ENCODE data around the gene KCNIP1.

The KCNIP1 gene

DNA sequence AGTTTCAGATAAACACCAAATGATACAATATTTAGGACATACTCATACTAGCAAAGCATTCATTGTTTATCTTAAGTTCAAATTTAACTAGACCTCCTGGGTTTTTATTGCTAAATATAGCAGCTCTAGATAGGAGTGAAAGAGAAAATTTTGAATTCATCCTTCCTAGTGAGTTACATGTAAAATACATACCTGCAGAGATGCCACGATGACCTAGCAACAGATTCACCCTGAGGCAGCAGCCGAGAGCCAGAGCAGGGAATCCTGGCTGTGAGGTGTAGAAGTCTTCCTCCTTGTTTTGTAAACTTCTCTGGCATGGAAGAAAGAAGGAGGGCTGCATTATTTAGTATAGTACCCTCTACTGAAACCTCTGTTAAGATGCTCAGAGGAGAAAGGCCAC lies 253.8 kb downstream of the KCNIP1 start:
- H3K79me2 ChIP-seq (ENCODE audit: control insufficient read depth, insufficient read depth, low read length, poor library complexity) = peaks cover 2% of the 10 kb centered on the region
- H3K18ac ChIP-seq (ENCODE audit: low read length) = no peak overlapping the region
- H4K12ac ChIP-seq (ENCODE audit: low read depth, low read length) = no peak overlapping the region
- peak overlapping the region; percentile 67 for H4K8ac ChIP-seq (ENCODE audit: low read depth, low read length)
- peak overlapping the region; percentile 51 for H3K4ac ChIP-seq (ENCODE audit: low read depth, low read length)
- H2BK12ac ChIP-seq (ENCODE audit: low read length) = peak overlapping the region; percentile 82
- H4K91ac ChIP-seq (ENCODE audit: low read depth, low read length) = peak overlapping the region; percentile 87
- H3K27me3 ChIP-seq (ENCODE audit: insufficient read depth, low read length) = no peaks in the 10 kb centered on the region
- H2AFZ ChIP-seq (ENCODE audit: insufficient read depth, low read length, poor library complexity) = no peak overlapping the region
- no peak overlapping the region for H3K4me2 ChIP-seq (ENCODE audit: low read length)
- H3K4me3 ChIP-seq (ENCODE audit: low read depth, low read length) = no peak overlapping the region
- peak overlapping the region; percentile 85 for H3K27ac ChIP-seq (ENCODE audit: low read depth, low read length)
- peak overlapping the region; percentile 88 for H2BK5ac ChIP-seq (ENCODE audit: low read depth, low read length, poor library complexity)
- no peaks in the 10 kb centered on the region for H3K9me3 ChIP-seq (ENCODE audit: insufficient read depth, low read depth, low read length)
- peak overlapping the region; percentile 26 for H2AK5ac ChIP-seq (ENCODE audit: low read length)
- peaks cover 32 to 35% of the 10 kb centered on the region in 2 experiments for H3K4me1 ChIP-seq (ENCODE audit: control insufficient read depth in 1 of 2, insufficient read depth in 2 of 2, low read length in 2 of 2)
- peak; percentile 84 to 91 for DNase-seq
- no CpG with 5 or more reads among the region's 2 CpGs for WGBS (ENCODE audit: extremely low coverage, insufficient coverage, insufficient read length)
- H3K9ac ChIP-seq (ENCODE audit: low read length) = no peak overlapping the region
- peak overlapping the region; percentile 82 for H2BK120ac ChIP-seq (ENCODE audit: insufficient read depth, low read length, poor library complexity)
- H3K79me1 ChIP-seq (ENCODE audit: low read length) = peaks cover 48% of the 10 kb centered on the region
- H3K14ac ChIP-seq (ENCODE audit: low read length) = peak overlapping the region; percentile 75
- no peak overlapping the region for H3K23ac ChIP-seq (ENCODE audit: low read length)
- H3K36me3 ChIP-seq (ENCODE audit: control insufficient read depth in 1 of 2, insufficient read depth in 2 of 2, low read length in 2 of 2) = no peaks in the 10 kb centered on the region

- Histone ChIP-seq H3K18ac (ENCODE audit: low read length) (no peak overlapping the region), H3K9me3 (ENCODE audit: insufficient read depth, low read depth, low read length) (no peaks in the 10 kb centered on the region), H2BK120ac (ENCODE audit: insufficient read depth, low read length, poor library complexity) (no peak overlapping the region), H3K36me3 (ENCODE audit: control insufficient read depth in 1 of 2, insufficient read depth in 2 of 2, low read length in 2 of 2) (no peaks in the 10 kb centered on the region), H3K4me3 (ENCODE audit: low read depth, low read length) (no peak overlapping the region), H2AK5ac (ENCODE audit: low read length) (no peak overlapping the region), H4K91ac (ENCODE audit: low read depth, low read length) (peak overlapping the region; percentile 87), H3K27me3 (ENCODE audit: insufficient read depth, low read length) (no peaks in the 10 kb centered on the region), H3K4me1 (ENCODE audit: control insufficient read depth in 1 of 2, insufficient read depth in 2 of 2, low read length in 2 of 2) (peaks cover 30 to 33% of the 10 kb centered on the region in 2 experiments), H3K14ac (ENCODE audit: low read length) (no peak overlapping the region), H4K8ac (ENCODE audit: low read depth, low read length) (no peak overlapping the region), H2AFZ (ENCODE audit: insufficient read depth, low read length, poor library complexity) (no peak overlapping the region), H3K9ac (ENCODE audit: low read length) (no peak overlapping the region), H4K12ac (ENCODE audit: low read depth, low read length) (no peak overlapping the region), H3K27ac (ENCODE audit: low read depth, low read length) (peak overlapping the region; percentile 85), H3K79me2 (ENCODE audit: control insufficient read depth, insufficient read depth, low read length, poor library complexity) (peaks cover 2% of the 10 kb centered on the region), H3K4me2 (ENCODE audit: low read length) (no peak overlapping the region), H3K23ac (ENCODE audit: low read length) (no peak overlapping the region), H3K79me1 (ENCODE audit: low read length) (peaks cover 45% of the 10 kb centered on the region), H2BK12ac (ENCODE audit: low read length) (no peak overlapping the region), H3K4ac (ENCODE audit: low read depth, low read length) (no peak overlapping the region), H2BK5ac (ENCODE audit: low read depth, low read length, poor library complexity) (peak overlapping the region; percentile 88)
- no peak for DNase-seq
- WGBS (ENCODE audit: extremely low coverage, insufficient coverage, insufficient read length) = no CpG with 5 or more reads among the region's 3 CpGs
Observed at GRCh38 chr5:170758481-170758880, 254.7 kb downstream of the KCNIP1 start.

- WGBS (ENCODE audit: extremely low coverage, insufficient coverage, insufficient read length) = no CpG with 5 or more reads among the region's 9 CpGs
- Histone ChIP-seq H3K79me2 (ENCODE audit: control insufficient read depth, insufficient read depth, low read length, poor library complexity) (peaks cover 2% of the 10 kb centered on the region), H3K4me3 (ENCODE audit: low read depth, low read length) (no peak overlapping the region), H4K8ac (ENCODE audit: low read depth, low read length) (no peak overlapping the region), H3K4me2 (ENCODE audit: low read length) (no peak overlapping the region), H3K36me3 (ENCODE audit: control insufficient read depth in 1 of 2, insufficient read depth in 2 of 2, low read length in 2 of 2) (no peaks in the 10 kb centered on the region), H3K9me3 (ENCODE audit: insufficient read depth, low read depth, low read length) (no peaks in the 10 kb centered on the region), H3K9ac (ENCODE audit: low read length) (no peak overlapping the region), H2BK12ac (ENCODE audit: low read length) (peak overlapping the region; percentile 93), H2AFZ (ENCODE audit: insufficient read depth, low read length, poor library complexity) (no peak overlapping the region), H3K79me1 (ENCODE audit: low read length) (peaks cover 40% of the 10 kb centered on the region), H3K27ac (ENCODE audit: low read depth, low read length) (no peak overlapping the region), H4K91ac (ENCODE audit: low read depth, low read length) (peak overlapping the region; percentile 67), H3K4me1 (ENCODE audit: control insufficient read depth in 1 of 2, insufficient read depth in 2 of 2, low read length in 2 of 2) (peaks cover 30 to 33% of the 10 kb centered on the region in 2 experiments), H3K14ac (ENCODE audit: low read length) (peak overlapping the region; percentile 56), H3K4ac (ENCODE audit: low read depth, low read length) (peak overlapping the region; percentile 12), H3K27me3 (ENCODE audit: insufficient read depth, low read length) (no peaks in the 10 kb centered on the region), H2AK5ac (ENCODE audit: low read length) (peak overlapping the region; percentile 72), H3K18ac (ENCODE audit: low read length) (peak overlapping the region; percentile 67), H3K23ac (ENCODE audit: low read length) (no peak overlapping the region), H2BK120ac (ENCODE audit: insufficient read depth, low read length, poor library complexity) (peak overlapping the region; percentile 86), H4K12ac (ENCODE audit: low read depth, low read length) (no peak overlapping the region), H2BK5ac (ENCODE audit: low read depth, low read length, poor library complexity) (peak overlapping the region; percentile 7)
- DNase-seq = no peak
Observed at GRCh38 chr5:170760113-170760512, 256.3 kb downstream of the KCNIP1 start.

GRCh38 chr5:170761048-170761707 lies 257.4 kb downstream of the KCNIP1 start:
- Histone ChIP-seq H3K9ac (ENCODE audit: low read length) (no peak overlapping the region), H4K12ac (ENCODE audit: low read depth, low read length) (no peak overlapping the region), H3K4me3 (ENCODE audit: low read depth, low read length) (no peak overlapping the region), H4K91ac (ENCODE audit: low read depth, low read length) (peak overlapping the region; percentile 78), H3K23ac (ENCODE audit: low read length) (no peak overlapping the region), H3K4me1 (ENCODE audit: control insufficient read depth in 1 of 2, insufficient read depth in 2 of 2, low read length in 2 of 2) (peaks cover 30% of the 10 kb centered on the region in 2 experiments), H3K18ac (ENCODE audit: low read length) (no peak overlapping the region), H3K14ac (ENCODE audit: low read length) (peak overlapping the region; percentile 35), H2AFZ (ENCODE audit: insufficient read depth, low read length, poor library complexity) (no peak overlapping the region), H3K4me2 (ENCODE audit: low read length) (no peak overlapping the region), H3K9me3 (ENCODE audit: insufficient read depth, low read depth, low read length) (no peaks in the 10 kb centered on the region), H3K79me1 (ENCODE audit: low read length) (peaks cover 32% of the 10 kb centered on the region), H2BK12ac (ENCODE audit: low read length) (peak overlapping the region; percentile 93), H3K79me2 (ENCODE audit: control insufficient read depth, insufficient read depth, low read length, poor library complexity) (peaks cover 2% of the 10 kb centered on the region), H3K27me3 (ENCODE audit: insufficient read depth, low read length) (no peaks in the 10 kb centered on the region), H4K8ac (ENCODE audit: low read depth, low read length) (peak overlapping the region; percentile 22), H2AK5ac (ENCODE audit: low read length) (peak overlapping the region; percentile 68), H3K27ac (ENCODE audit: low read depth, low read length) (no peak overlapping the region), H2BK120ac (ENCODE audit: insufficient read depth, low read length, poor library complexity) (peak overlapping the region; percentile 90), H3K36me3 (ENCODE audit: control insufficient read depth in 1 of 2, insufficient read depth in 2 of 2, low read length in 2 of 2) (no peaks in the 10 kb centered on the region), H2BK5ac (ENCODE audit: low read depth, low read length, poor library complexity) (no peak overlapping the region), H3K4ac (ENCODE audit: low read depth, low read length) (peak overlapping the region; percentile 44)
- no CpG with 5 or more reads among the region's 7 CpGs for WGBS (ENCODE audit: extremely low coverage, insufficient coverage, insufficient read length)
- peak in 1 of 2 donors; percentile 16 for DNase-seq

Data from trophoblast cell (in vitro differentiated cells and primary cell).